T-cell (primary cell): ENCODE measurements around the gene RSF1. TPM values are rescaled to one million over a fixed set of nuclear protein-coding genes. Genes with fewer than 3 reads are reported as not detected.

ENCODE experiments used
- ATAC-seq, 4 experiments: fragments of 200-7000 bp in 3 of 4; fragments of 150-1000 bp in 1 of 4; cut with Tn5 transposase; replicated peaks in 1 of 4; 1 replicate in 3 of 4; 2 replicates in 1 of 4; pipeline ENCODE4 v1.10.0; 2021; ENCODE audit warnings: moderate library complexity in 3 of 4, mild to moderate bottlenecking in 2 of 4, moderate number of reproducible peaks in 1 of 4
- CTCF ChIA-PET, 2 donors: fragments of 300-600 bp; sonication (Branson Sonifier 250); formaldehyde crosslinking; loops; one replicate each; lab custom pipeline; 2022; ENCODE audit warnings: antibody characterized with exemption in 2 of 2; lab: Charles Lee
- POLR2A ChIA-PET, 2 donors: fragments of 300-600 bp; sonication (Branson Sonifier 250); formaldehyde crosslinking; loops; one replicate each; lab custom pipeline; 2022; ENCODE audit warnings: antibody characterized with exemption in 2 of 2; lab: Charles Lee
- DNase-seq, 35 experiments: peaks; one replicate each; pipeline versions ENCODE4 v3.0.0 to v3.0.0-alpha.2; 2013 to 2023
- H3K27ac ChIP-seq: one replicate; pipeline ENCODE4 v1.5.1; 2013; ENCODE audit warnings: low read length
- H3K27me3 ChIP-seq, 2 experiments: replicated peaks in 1 of 2; 1 replicate in 1 of 2; 2 replicates in 1 of 2; pipeline versions ENCODE4 v1.6.1 to v1.7.0; 2013; ENCODE audit warnings: low read length in 1 of 2, mixed read lengths in 1 of 2; ENCODE audit not compliant: control insufficient read depth in 2 of 2, insufficient read depth in 2 of 2; ENCODE audit errors: extremely low read depth in 1 of 2
- H3K36me3 ChIP-seq, 2 donors: 1 replicate in 1 of 2; 2 replicates in 1 of 2; pipeline versions ENCODE4 v1.6.1 to v1.7.0; 2013; ENCODE audit warnings: low read length in 1 of 2; ENCODE audit not compliant: control insufficient read depth in 2 of 2, insufficient read depth in 1 of 2; ENCODE audit errors: extremely low read depth in 1 of 2
- H3K4me1 ChIP-seq, 2 experiments: 1 replicate in 1 of 2; 2 replicates in 1 of 2; pipeline versions ENCODE4 v1.6.1 to v1.7.0; 2013; ENCODE audit warnings: low read length in 2 of 2, mixed read lengths in 1 of 2; ENCODE audit not compliant: insufficient read depth in 2 of 2, control insufficient read depth in 1 of 2; ENCODE audit errors: extremely low read depth in 1 of 2
- H3K4me3 ChIP-seq, 2 donors: 1 replicate in 1 of 2; 2 replicates in 1 of 2; pipeline versions ENCODE4 v1.5.1 to v1.7.0; 2013; ENCODE audit warnings: mild to moderate bottlenecking in 2 of 2, low read length in 1 of 2, moderate library complexity in 1 of 2; ENCODE audit not compliant: control insufficient read depth in 1 of 2; ENCODE audit errors: extremely low read depth in 1 of 2
- H3K9me3 ChIP-seq: 2 replicates; pipeline ENCODE4 v1.7.0; 2013
- H3K27ac Mint-ChIP-seq, 2 donors: one replicate each; pipeline ENCODE4 v1.8.0; 2020 to 2021; ENCODE audit warnings: mild to moderate bottlenecking in 2 of 2, mixed read lengths in 2 of 2
- H3K27me3 Mint-ChIP-seq, 2 donors: one replicate each; pipeline ENCODE4 v1.8.0; 2021 to 2022; ENCODE audit warnings: mixed read lengths in 2 of 2
- H3K36me3 Mint-ChIP-seq: one replicate; pipeline ENCODE4 v1.8.0; 2021; ENCODE audit warnings: mixed read lengths
- H3K4me1 Mint-ChIP-seq, 3 donors: one replicate each; pipeline ENCODE4 v1.8.0; 2020 to 2022; ENCODE audit warnings: mixed read lengths in 3 of 3, mild to moderate bottlenecking in 1 of 3
- H3K4me3 Mint-ChIP-seq, 3 donors: one replicate each; pipeline ENCODE4 v1.8.0; 2020 to 2022; ENCODE audit warnings: mild to moderate bottlenecking in 3 of 3, mixed read lengths in 3 of 3, moderate library complexity in 3 of 3
- H3K9me3 Mint-ChIP-seq, 3 donors: one replicate each; pipeline ENCODE4 v1.8.0; 2020 to 2022; ENCODE audit warnings: mixed read lengths in 3 of 3
- WGBS: methylation state at CpG from one replicate; pipeline ENCODE4 v1.1.5; 2013; ENCODE audit warnings: missing lambda C conversion rate; ENCODE audit not compliant: insufficient coverage; 5-methylcytosine and 5-hydroxymethylcytosine counted together
- total RNA-seq, 35 experiments: library from RNA in 6 of 35; stranded (reverse) in 6 of 35; fragments of 120-200 nt in 1 of 35; gene quantifications; one replicate each; pipeline versions ENCODE4 v1.2.1 to v1.2.4 and lab custom pipeline; 2013 to 2026

RSF1 gene
- total RNA-seq, 5 donors from 2014 or later (not counting 1 experiment from before 2014, with no cell fraction given) = 81.5 to 96.8 (median 91.2) TPM

DNA sequence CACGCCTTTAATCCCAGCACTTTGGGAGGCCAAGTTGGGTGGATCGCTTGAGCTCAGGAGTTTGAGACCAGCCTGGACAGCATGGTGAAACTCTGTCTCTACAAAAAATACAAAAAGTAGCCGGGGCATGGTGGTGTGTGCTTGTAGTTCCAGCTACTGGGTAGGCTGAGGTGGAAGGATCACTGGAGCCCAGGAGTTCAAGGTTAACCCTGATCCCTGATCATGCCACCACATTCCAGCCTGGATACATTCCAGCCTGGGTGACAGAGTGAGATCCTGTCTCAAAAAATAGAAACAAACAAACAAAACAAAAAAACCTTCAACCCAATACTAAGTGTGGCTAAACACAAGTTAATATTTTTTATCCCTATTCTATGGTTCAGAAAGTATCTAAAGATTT, 116.5 kb downstream of the RSF1 start:
- H3K27me3 Mint-ChIP-seq = no peaks in the 10 kb centered on the region
- Histone ChIP-seq H3K27ac (no peak overlapping the region), H3K4me1 (peaks cover 0 to 4% of the 10 kb centered on the region in 2 experiments), H3K4me3 (no peak overlapping the region), H3K36me3 (peaks cover 0 to 22% of the 10 kb centered on the region in 2 donors), H3K9me3 (no peaks in the 10 kb centered on the region), H3K27me3 (no peaks in the 10 kb centered on the region)
- no peak overlapping the region for H3K27ac Mint-ChIP-seq
- H3K4me3 Mint-ChIP-seq = no peak overlapping the region
- no peaks in the 10 kb centered on the region for H3K9me3 Mint-ChIP-seq
- ChIA-PET POLR2A (no interaction called here), CTCF (no interaction called here)
- DNase-seq (no peak), ATAC-seq (no peak)
- peaks cover 32% of the 10 kb centered on the region for H3K36me3 Mint-ChIP-seq
- peaks cover 19 to 28% (median 25%) of the 10 kb centered on the region in 3 donors for H3K4me1 Mint-ChIP-seq
- WGBS = 92% methylated on average over 2 of the region's 3 CpGs

GRCh38 chr11:77699425-77699824, 121.1 kb downstream of the RSF1 start:
- no peak overlapping the region for H3K4me3 Mint-ChIP-seq
- peaks cover 0 to 55% of the 10 kb centered on the region in 2 donors for H3K36me3 ChIP-seq
- ChIA-PET POLR2A (no interaction called here), CTCF (no interaction called here)
- H3K4me1 ChIP-seq = no peaks in the 10 kb centered on the region
- H3K9me3 ChIP-seq = no peaks in the 10 kb centered on the region
- no peak overlapping the region for H3K4me3 ChIP-seq
- no peaks in the 10 kb centered on the region for H3K27me3 Mint-ChIP-seq
- no CpG with 5 or more reads among the region's 1 CpG for WGBS
- no peak overlapping the region for H3K27ac ChIP-seq
- H3K4me1 Mint-ChIP-seq = peaks cover 0 to 5% (median 0%) of the 10 kb centered on the region in 3 donors
- no peak for ATAC-seq
- H3K27me3 ChIP-seq = no peaks in the 10 kb centered on the region
- no peaks in the 10 kb centered on the region for H3K9me3 Mint-ChIP-seq
- H3K27ac Mint-ChIP-seq = no peak overlapping the region
- no peak for DNase-seq
- peaks cover 55% of the 10 kb centered on the region for H3K36me3 Mint-ChIP-seq

DNA sequence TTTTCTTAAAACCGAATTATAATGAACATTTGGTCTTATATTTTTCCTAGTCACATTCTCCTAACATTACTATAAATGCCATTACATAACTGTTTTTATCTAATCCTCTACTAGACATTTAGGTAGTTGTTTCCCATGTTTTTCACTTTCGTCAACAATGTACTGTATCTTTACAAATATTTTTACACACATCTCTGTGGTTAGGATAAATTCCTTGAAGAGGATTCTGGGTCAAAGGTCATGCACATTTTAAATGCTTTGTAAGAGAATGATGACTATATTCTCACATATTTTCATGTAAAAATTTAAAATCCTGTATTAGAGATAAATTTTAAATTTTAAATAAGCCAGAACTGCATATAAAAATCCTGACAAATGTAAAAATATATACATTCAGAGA, 121.6 kb downstream of the RSF1 start:
- POLR2A ChIA-PET = no interaction called here
- Mint-ChIP-seq H3K9me3 (no peaks in the 10 kb centered on the region), H3K4me1 (peaks cover 0 to 5% (median 0%) of the 10 kb centered on the region in 3 donors), H3K27me3 (no peaks in the 10 kb centered on the region), H3K27ac (no peak overlapping the region), H3K36me3 (peaks cover 54% of the 10 kb centered on the region), H3K4me3 (no peak overlapping the region)
- H3K4me1 ChIP-seq = no peaks in the 10 kb centered on the region
- H3K27me3 ChIP-seq = no peaks in the 10 kb centered on the region
- no CpG with 5 or more reads among the region's 2 CpGs for WGBS
- H3K27ac ChIP-seq = no peak overlapping the region
- ATAC-seq (no peak), DNase-seq (no peak)
- H3K4me3 ChIP-seq = no peak overlapping the region
- CTCF ChIA-PET = no interaction called here
- H3K36me3 ChIP-seq = peaks cover 0 to 50% of the 10 kb centered on the region in 2 donors
- no peaks in the 10 kb centered on the region for H3K9me3 ChIP-seq

DNA sequence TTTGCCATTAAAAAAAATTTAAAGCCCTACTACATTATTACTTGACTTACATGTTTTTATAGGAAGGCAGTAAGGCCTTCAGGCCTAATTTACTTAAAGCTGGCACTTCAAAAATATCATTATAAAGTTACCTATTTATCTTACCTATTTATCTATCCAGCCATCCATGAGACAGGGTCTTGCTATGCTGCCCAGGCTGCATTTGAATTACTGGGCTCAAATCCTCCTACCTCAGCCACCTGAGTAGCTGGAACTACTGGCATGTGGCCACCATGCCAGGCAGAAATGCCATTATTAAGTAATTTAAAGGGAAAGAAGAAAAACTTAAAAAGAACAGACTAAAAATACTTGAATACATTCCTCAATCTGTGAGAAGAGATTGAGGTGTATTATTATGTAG, 122.7 kb downstream of the RSF1 start:
- Mint-ChIP-seq H3K4me1 (peaks cover 0 to 5% (median 0%) of the 10 kb centered on the region in 3 donors), H3K27me3 (no peaks in the 10 kb centered on the region), H3K27ac (no peak overlapping the region), H3K9me3 (no peaks in the 10 kb centered on the region), H3K36me3 (peaks cover 59% of the 10 kb centered on the region), H3K4me3 (no peak overlapping the region)
- Histone ChIP-seq H3K4me3 (no peak overlapping the region), H3K9me3 (no peaks in the 10 kb centered on the region), H3K4me1 (no peaks in the 10 kb centered on the region), H3K36me3 (peaks cover 0 to 54% of the 10 kb centered on the region in 2 donors), H3K27ac (no peak overlapping the region), H3K27me3 (no peaks in the 10 kb centered on the region)
- ATAC-seq = no peak
- DNase-seq = no peak
- ChIA-PET CTCF (interaction anchor here in 1 of 2 donors (0.6 kb wide), 1 partner anchor 861 kb away, joined by 3 read pairs; no protein-coding TSS in a partner anchor), POLR2A (no interaction called here)

GRCh38 chr11:77695417-77695816, 125.1 kb downstream of the RSF1 start:
- peaks cover 52% of the 10 kb centered on the region for H3K36me3 Mint-ChIP-seq
- DNase-seq = no peak
- H3K27me3 Mint-ChIP-seq = no peaks in the 10 kb centered on the region
- no peak overlapping the region for H3K4me3 Mint-ChIP-seq
- ChIA-PET POLR2A (no interaction called here), CTCF (interaction anchor here in 1 of 2 donors (0.6 to 1.0 kb wide), 2 partner anchors 10 to 264 kb away, joined by 3 to 8 read pairs; no protein-coding TSS in a partner anchor)
- Histone ChIP-seq H3K4me1 (no peaks in the 10 kb centered on the region), H3K27ac (no peak overlapping the region), H3K4me3 (no peak overlapping the region), H3K27me3 (no peaks in the 10 kb centered on the region), H3K9me3 (no peaks in the 10 kb centered on the region), H3K36me3 (peaks cover 0 to 57% of the 10 kb centered on the region in 2 donors)
- H3K27ac Mint-ChIP-seq = no peak overlapping the region
- no peaks in the 10 kb centered on the region for H3K9me3 Mint-ChIP-seq
- no peak for ATAC-seq
- no CpG with 5 or more reads among the region's 1 CpG for WGBS
- no peaks in the 10 kb centered on the region for H3K4me1 Mint-ChIP-seq

DNA sequence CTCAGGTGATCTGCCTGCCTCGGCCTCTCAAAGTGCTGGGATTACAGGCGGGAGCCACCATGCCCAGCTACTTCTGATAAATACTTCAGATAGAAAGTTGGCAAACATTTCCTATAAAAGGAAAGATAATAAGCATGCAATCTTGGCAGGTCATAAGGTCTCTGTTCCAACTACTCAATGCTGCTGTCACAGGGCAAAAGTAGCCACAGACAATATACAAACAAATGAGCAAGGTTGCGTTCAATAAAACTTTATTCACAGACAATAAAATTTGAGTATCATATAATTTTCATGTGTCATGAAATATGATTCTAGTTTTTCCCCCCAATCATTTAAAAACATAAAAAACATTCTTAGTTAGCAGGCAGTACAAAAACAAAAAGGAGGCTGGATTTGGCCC, 129.9 kb downstream of the RSF1 start:
- no peaks in the 10 kb centered on the region for H3K27me3 Mint-ChIP-seq
- WGBS = 100% methylated on average over 2 of the region's 3 CpGs
- no peaks in the 10 kb centered on the region for H3K27me3 ChIP-seq
- H3K9me3 Mint-ChIP-seq = no peaks in the 10 kb centered on the region
- H3K4me3 Mint-ChIP-seq = no peak overlapping the region
- no peak for ATAC-seq
- DNase-seq = no peak
- ChIA-PET POLR2A (no interaction called here), CTCF (no interaction called here)
- no peaks in the 10 kb centered on the region for H3K4me1 ChIP-seq
- H3K36me3 ChIP-seq = peaks cover 0 to 56% of the 10 kb centered on the region in 2 donors
- no peak overlapping the region for H3K4me3 ChIP-seq
- H3K4me1 Mint-ChIP-seq = no peaks in the 10 kb centered on the region
- H3K9me3 ChIP-seq = no peaks in the 10 kb centered on the region
- peaks cover 48% of the 10 kb centered on the region for H3K36me3 Mint-ChIP-seq
- no peak overlapping the region for H3K27ac Mint-ChIP-seq
- H3K27ac ChIP-seq = no peak overlapping the region

DNA sequence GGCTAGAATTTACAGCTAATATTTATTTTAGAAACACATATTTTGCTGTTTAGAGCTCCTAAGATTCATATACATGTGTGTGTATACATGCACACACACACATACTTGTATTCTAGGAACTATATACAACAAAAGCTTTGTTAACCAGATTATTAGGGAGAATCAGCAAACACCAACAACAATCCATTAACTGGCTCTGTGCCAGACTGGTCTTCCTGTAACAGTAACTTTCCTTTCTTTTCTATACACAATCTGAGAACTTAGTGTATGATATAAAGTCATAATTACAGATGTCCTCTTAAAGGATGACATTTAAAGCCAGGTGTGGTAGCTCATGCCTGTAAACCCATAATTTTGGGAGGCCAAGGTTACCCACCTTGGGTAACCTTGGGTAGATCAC, 133.4 kb downstream of the RSF1 start:
- no peaks in the 10 kb centered on the region for H3K9me3 ChIP-seq
- H3K27me3 Mint-ChIP-seq = no peaks in the 10 kb centered on the region
- no peak overlapping the region for H3K4me3 ChIP-seq
- CTCF ChIA-PET = no interaction called here
- no peak overlapping the region for H3K27ac ChIP-seq
- H3K27me3 ChIP-seq = no peaks in the 10 kb centered on the region
- no peak for ATAC-seq
- no peak overlapping the region for H3K4me3 Mint-ChIP-seq
- POLR2A ChIA-PET = interaction anchor here in 1 of 2 donors (0.6 kb wide), 1 partner anchor 53 kb away, joined by 3 read pairs; no protein-coding TSS in a partner anchor
- no peaks in the 10 kb centered on the region for H3K9me3 Mint-ChIP-seq
- H3K4me1 Mint-ChIP-seq = no peaks in the 10 kb centered on the region
- no peak overlapping the region for H3K27ac Mint-ChIP-seq
- H3K36me3 ChIP-seq = peaks cover 6 to 64% of the 10 kb centered on the region in 2 donors
- H3K4me1 ChIP-seq = no peaks in the 10 kb centered on the region
- DNase-seq = no peak
- H3K36me3 Mint-ChIP-seq = peaks cover 37% of the 10 kb centered on the region
